ENCODE results near the gene SUCO. TPM values are rescaled to one million over a fixed set of nuclear protein-coding genes. Genes with fewer than 3 reads are reported as not detected.

The SUCO gene
- total RNA-seq, 4 donors from 2014 or later: 27.7 to 63.2 (median 42.9) TPM

GRCh38 chr1:172650474-172651193, 117.7 kb downstream of the SUCO start:
- no peaks in the 10 kb centered on the region for H3K4me1 ChIP-seq
- no peaks in the 10 kb centered on the region for H3K36me3 ChIP-seq
- DNase-seq: no peak
- H3K9me3 ChIP-seq: no peaks in the 10 kb centered on the region
- H3K4me3 ChIP-seq: no peak overlapping the region
- TF ChIP-seq POLR2A (IDR thresholded peaks at IDR 0.05) (no peak), CTCF (IDR thresholded peaks at IDR 0.05) (no peak)
- no peaks in the 10 kb centered on the region for H3K27me3 ChIP-seq
- no peak overlapping the region for H3K27ac ChIP-seq

GRCh38 chr1:172653015-172653709, 120.2 kb downstream of the SUCO start:
- H3K27me3 ChIP-seq: no peaks in the 10 kb centered on the region
- H3K4me3 ChIP-seq: no peak overlapping the region
- H3K36me3 ChIP-seq: no peaks in the 10 kb centered on the region
- no peaks in the 10 kb centered on the region for H3K4me1 ChIP-seq
- H3K27ac ChIP-seq: no peak overlapping the region
- no peaks in the 10 kb centered on the region for H3K9me3 ChIP-seq
- no peak for TF ChIP-seq POLR2A (IDR thresholded peaks at IDR 0.05)
- no peak for TF ChIP-seq CTCF (IDR thresholded peaks at IDR 0.05)
- DNase-seq: no peak

GRCh38 chr1:172654535-172654934, 121.6 kb downstream of the SUCO start:
- Histone ChIP-seq H3K27me3 (no peaks in the 10 kb centered on the region), H3K9me3 (no peaks in the 10 kb centered on the region), H3K4me1 (no peaks in the 10 kb centered on the region), H3K27ac (no peak overlapping the region), H3K4me3 (no peak overlapping the region), H3K36me3 (no peaks in the 10 kb centered on the region)
- DNase-seq: no peak
- TF ChIP-seq POLR2A (IDR thresholded peaks at IDR 0.05): no peak
- no peak for TF ChIP-seq CTCF (IDR thresholded peaks at IDR 0.05)

GRCh38 chr1:172656576-172656975, 123.6 kb downstream of the SUCO start:
- Histone ChIP-seq H3K4me3 (no peak overlapping the region), H3K36me3 (no peaks in the 10 kb centered on the region), H3K27ac (no peak overlapping the region), H3K4me1 (no peaks in the 10 kb centered on the region), H3K9me3 (no peaks in the 10 kb centered on the region), H3K27me3 (no peaks in the 10 kb centered on the region)
- DNase-seq: no peak
- no peak for TF ChIP-seq CTCF (IDR thresholded peaks at IDR 0.05)
- no peak for TF ChIP-seq POLR2A (IDR thresholded peaks at IDR 0.05)

- Histone ChIP-seq H3K36me3 (no peaks in the 10 kb centered on the region), H3K9me3 (no peaks in the 10 kb centered on the region), H3K27ac (no peak overlapping the region), H3K4me3 (no peak overlapping the region), H3K27me3 (no peaks in the 10 kb centered on the region), H3K4me1 (no peaks in the 10 kb centered on the region)
- TF ChIP-seq CTCF (IDR thresholded peaks at IDR 0.05): no peak
- TF ChIP-seq POLR2A (IDR thresholded peaks at IDR 0.05): no peak
- DNase-seq: no peak
Measured at GRCh38 chr1:172657586-172657985, 124.6 kb downstream of the SUCO start.
